CD4-positive, alpha-beta T cell treated with Interleukin-1 beta for 1 hour (primary cell): Measurements from ENCODE around the gene ZNF124.
"Not testable (repeated sequence)": the region's sequence is repeated elsewhere in the genome, so short reads cannot be mapped to it uniquely, and the experiment has no call there.

ENCODE experiments used
- DNase-seq, 2 donors: peaks; one replicate each; pipeline ENCODE4 v3.0.0-alpha.2; 2020 to 2022

Gene ZNF124

DNA sequence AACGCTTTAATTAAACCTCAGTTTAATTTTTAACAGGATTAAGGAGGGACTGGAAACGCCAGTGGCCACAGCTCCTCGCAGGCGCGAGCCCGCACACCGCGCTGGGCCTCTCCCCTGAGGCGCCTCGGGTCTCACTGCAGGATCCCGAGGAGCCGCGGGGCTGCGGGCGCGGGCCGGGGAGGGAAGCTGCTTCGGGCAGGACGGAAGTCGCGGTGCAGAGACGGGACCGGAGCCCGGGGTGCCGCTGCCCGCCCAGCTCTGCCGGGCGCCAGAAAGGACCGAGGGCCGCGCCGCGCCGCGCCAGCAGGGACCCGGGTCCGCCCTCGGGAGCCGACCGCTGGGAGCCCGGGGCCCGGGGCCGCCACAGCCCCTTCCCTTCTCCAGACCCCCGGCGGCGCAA, 377 bp downstream of the ZNF124 start:
- not testable (repeated sequence) for DNase-seq

DNA sequence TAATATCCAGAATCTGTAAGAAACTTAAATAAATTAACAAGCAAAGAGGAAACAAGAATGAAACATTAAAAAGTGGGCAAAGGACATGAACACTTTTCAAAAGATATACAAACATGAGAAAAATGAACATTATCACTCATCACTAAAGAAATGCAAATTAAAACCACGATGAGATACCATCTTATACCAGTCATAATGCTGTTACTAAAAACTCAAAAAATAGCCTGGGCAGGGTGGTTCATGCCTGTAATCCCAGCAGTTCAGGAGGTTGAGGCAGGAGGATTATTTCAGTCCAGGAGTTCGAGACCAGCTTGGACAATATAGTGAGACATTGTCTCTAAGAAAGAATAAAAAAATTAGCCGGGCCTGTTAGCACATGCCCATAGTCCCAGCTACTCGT, 6.1 kb downstream of the ZNF124 start:
- no peak for DNase-seq

DNA sequence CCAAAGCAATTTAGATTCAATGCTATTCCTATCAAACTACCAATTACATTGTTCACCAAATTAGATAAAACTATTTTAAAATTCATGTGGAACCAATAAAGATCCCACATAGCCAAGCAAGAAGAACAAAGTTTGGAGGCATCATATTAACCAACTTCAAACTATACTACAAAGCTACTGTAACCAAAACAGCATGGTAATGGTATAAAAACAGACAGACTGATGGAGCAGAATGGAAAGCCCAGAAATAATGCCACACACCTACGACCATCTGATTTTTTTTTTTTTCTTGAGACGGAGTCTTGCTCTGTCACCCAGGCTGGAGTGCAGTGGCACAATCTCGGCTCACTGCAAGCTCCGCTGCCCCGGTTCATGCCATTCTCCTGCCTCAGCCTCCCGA, 7.1 kb downstream of the ZNF124 start:
- no peak for DNase-seq

DNA sequence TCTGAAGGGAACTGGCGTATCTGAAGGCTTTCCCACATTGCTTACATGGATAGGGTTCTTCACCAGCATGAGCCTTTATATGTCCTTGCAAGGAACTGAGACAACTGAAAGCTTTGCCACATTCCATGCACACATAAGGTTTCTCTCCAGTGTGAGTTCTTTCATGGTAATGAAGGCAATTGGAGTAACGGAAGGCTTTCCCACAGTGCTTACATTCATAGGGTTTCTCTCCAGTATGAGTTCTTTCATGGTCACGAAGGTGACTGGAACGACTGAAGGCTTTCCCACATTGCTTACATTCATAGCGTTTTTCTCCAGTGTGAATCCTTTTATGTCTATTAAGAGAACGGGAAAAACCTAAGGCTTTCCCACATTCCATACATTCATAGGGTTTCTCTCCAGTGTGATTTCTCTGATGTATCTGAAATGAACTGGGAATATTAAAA, 15.0 kb downstream of the ZNF124 start:
- no peak for DNase-seq

DNA sequence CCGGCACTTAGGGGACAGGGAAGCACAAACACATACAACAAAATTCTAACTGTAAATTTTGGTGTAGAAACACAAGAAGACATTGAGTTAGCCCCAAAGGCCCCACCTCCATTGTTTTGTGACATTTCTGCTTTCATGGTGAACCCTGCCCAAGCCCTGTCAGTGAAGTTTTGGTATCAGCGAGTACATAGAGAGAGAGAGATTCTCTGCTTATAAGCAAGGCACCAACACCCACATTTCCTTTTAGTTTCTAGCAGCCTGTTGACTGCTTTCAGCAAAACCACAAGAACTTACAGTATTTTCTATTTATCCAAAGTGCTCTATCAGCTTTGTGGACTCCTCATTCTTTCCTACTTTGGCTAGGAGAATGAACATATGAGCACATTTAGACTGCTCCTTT, 24.0 kb downstream of the ZNF124 start:
- no peak for DNase-seq

DNA sequence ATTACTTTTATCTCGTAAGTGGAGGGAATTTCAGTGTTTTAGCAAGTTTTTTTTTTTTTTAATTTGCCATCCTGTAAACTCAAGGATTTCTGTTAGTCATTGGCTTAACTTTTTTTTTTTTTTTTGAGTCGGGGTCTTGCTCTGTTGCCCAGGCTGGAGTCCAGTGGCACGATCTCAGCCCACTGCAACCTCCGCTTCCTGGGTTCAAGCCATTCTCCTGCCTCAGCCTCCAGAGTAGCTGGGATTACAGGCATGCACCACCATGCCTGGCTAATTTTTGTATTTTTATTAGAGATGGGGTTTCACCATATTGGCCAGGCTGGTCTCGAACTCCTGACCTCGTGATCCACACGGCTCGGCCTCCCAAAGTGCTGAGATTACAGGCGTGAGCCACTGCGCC, 24.7 kb downstream of the ZNF124 start:
- not testable (repeated sequence) for DNase-seq

DNA sequence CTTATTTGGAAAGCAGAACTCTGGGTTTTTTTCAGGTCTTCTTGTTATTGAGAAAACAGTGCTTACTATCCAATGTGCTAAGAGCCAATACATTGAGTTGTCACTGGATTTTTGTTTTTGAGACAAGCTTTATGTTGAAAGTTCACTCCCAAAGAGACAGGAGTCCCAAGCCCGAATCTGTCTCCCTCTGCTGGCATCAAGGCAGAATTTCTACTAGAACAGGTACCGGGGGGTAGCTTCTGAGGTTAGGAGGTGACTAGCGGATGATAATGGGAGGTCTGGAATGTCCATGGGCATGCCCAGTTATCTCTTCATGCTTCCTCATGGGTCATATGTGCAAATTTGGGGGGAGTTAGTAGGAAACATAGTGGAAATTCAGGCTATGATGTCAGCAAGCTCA, 25.1 kb downstream of the ZNF124 start:
- no peak for DNase-seq

DNA sequence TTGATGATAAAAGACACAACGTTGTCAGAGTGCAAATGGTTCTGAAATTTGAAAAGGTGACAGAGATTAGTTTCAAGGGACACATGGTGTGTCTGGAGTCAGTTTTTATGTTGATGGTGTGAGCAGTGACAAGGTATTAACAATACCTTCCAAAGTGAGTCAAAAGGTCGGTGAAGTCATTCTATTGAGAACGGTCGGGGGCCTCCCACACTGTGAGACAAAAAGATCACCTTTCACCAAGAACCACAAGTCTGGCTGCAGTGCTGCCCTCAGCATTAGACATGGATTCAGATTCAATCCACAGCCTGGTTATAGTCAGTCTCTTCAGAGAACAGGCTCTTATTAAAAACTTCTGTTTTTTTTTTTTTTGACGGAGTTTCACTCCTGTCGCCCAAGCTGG, 26.5 kb downstream of the ZNF124 start:
- DNase-seq: no peak

DNA sequence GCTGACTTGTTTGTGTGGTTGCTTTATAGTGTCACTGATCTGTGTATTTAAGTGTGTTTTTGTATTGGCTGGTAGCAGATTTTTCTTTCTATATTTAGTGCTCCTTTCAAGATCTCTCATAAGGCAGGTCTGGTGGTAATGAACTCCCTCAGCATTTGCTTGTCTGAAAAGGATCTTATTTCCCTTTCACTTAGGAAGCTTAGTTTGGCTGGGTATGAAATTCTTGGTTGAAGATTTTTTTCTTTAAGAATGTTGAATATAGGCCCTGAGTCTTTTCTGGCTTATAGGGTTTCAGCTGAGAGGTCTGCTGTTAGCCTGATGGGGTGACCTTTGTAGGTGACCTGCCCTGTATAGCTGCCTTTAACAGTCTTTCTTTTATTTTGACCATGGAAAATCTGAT, 32.3 kb downstream of the ZNF124 start:
- not testable (repeated sequence) for DNase-seq

DNA sequence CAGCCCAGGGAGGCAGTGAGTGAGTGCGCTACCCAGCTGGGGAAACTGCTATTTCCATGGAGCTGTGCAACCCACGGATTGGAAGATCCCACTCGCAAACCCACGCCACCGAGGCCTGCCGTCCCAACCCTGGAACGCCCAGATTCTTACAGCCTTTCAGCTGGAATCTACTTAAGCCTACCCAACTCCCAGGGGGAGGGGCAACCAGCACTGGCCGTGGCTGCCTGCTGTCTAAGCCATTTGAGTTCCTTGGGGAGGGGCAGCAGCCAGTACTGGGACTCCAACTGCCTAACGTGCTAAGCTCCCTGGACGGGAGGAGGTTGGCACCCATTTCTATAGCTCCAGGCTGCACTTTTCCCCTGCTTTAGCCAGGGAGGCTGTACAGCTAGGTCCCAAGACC, 40.6 kb downstream of the ZNF124 start:
- no peak for DNase-seq

DNA sequence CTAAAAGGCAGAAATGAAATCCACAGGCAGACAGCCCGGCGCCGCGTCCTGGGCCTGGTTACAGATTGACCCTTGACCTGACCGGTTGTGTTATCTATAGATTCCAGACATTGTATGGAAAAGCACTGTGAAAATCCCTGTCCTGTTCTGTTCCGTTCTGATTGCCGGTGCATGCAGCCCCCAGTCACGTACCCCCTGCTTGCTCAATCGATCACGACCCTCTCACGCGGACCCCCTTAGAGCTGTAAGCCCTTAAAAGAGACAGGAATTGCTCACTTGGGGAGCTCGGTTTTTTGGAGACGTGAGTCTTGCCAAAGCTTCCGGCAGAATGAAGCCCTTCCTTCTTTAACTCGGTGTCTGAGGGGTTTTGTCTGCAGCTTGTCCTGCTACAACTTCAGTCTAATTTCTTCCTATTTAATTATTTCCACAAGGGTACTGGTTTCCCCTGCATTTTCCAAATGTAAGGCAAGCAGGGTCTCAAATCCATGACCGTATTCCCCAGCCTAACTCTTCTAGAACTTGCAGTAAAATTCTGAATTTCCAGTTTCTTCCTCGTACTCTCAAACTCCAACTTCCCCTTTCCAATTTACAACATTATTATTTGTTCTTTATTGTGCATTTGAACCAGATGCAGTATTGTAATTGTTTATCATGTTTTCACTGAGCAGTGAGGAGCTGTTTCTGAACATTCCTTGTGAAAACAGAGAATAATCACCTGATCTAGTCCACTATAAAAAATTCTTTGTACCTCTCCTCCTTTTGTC, 44.1 kb downstream of the ZNF124 start:
- not testable (repeated sequence) for DNase-seq

DNA sequence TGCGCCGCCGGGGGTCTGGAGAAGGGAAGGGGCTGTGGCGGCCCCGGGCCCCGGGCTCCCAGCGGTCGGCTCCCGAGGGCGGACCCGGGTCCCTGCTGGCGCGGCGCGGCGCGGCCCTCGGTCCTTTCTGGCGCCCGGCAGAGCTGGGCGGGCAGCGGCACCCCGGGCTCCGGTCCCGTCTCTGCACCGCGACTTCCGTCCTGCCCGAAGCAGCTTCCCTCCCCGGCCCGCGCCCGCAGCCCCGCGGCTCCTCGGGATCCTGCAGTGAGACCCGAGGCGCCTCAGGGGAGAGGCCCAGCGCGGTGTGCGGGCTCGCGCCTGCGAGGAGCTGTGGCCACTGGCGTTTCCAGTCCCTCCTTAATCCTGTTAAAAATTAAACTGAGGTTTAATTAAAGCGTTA, 45.2 kb downstream of the ZNF124 start:
- DNase-seq: not testable (repeated sequence)

DNA sequence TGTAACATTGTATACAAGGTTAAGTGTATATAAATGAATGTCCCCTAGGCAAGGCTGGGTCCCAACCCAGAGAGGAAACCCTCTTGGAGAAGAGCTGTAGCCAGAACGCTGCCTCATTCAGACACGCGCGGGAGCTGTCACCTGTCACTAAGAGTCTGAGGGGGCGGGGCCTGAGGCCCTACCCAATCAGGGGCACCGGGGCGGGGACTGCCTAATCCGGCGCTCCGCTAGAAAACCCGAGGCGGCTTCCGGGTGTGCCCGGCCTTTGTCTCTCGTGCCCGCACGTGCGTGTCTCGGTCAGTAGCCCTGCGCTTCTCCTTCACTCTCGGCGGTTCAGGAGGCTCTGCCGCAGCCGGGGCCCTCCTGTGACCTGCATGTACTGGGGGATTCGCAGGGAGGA, 45.7 kb downstream of the ZNF124 start:
- DNase-seq: not testable (repeated sequence)

DNA sequence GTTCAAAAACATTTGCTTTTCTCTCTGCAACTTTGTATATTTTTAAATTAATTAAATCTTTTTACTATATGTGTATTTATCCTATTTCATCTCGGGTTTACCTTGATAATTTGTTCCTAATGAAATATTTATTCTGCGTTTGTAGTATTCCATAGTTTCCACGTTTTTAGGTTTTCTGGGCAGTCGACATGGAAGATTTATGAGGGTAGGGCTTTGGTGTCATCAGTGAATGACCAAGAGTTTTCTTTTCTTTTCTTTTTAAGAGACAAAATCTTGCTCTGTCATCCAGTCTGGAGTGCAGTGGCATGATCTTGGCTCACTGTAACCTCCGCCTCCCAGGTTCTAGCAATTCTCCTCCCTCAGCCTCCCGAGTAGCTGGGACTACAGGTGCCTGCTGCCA, 50.4 kb downstream of the ZNF124 start:
- no peak for DNase-seq

DNA sequence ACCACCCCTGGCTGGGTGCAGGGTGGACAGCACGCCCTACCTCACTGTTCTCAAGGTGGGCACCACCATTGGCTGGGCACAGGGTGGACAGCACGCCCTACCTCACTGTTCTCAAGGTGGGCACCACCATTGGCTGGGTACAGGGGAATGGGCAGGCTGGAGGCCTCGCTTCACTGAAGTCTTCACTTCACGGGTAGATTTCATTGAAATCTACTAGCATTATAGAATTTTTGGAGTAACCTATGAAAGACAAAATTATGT, 51.5 kb downstream of the ZNF124 start:
- DNase-seq: not testable (repeated sequence)

DNA sequence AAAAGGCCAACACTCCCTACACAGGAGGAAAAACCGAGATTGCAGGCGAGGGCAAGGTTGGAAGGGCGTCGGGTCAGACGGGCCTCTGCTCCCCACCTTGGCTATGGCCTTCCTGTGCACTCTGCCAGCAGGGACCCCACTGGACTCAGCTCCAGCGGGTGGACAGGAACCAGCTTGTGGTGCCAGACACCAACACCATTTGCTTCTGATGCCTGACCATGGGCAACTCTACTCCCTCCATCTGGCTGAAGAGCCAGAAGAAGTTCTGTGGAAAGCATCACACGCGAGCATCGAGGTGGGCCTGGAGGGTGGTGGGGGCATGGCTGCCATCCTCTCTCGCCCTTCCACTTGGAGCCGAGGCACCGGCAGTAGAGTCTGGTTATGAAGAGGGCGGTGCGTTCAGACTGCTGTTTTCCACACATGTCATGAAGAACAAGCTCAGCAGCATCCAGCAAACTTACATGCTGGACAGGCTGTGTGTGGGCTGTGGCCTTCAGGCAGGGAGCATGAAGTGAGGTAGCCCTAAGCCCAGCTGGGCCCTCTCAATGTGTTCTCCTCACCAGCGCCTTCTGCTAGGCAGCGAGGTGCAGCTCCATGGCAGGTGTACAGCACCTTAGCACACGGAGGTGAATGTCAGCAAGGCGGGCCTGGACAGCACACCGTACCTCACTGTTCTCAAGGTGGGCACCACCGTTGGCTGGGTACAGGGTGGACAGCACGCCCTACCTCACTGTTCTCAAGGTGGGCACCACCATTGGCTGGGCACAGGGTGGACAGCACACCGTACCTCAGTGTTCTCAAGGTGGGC, 52.0 kb downstream of the ZNF124 start:
- DNase-seq: no peak

DNA sequence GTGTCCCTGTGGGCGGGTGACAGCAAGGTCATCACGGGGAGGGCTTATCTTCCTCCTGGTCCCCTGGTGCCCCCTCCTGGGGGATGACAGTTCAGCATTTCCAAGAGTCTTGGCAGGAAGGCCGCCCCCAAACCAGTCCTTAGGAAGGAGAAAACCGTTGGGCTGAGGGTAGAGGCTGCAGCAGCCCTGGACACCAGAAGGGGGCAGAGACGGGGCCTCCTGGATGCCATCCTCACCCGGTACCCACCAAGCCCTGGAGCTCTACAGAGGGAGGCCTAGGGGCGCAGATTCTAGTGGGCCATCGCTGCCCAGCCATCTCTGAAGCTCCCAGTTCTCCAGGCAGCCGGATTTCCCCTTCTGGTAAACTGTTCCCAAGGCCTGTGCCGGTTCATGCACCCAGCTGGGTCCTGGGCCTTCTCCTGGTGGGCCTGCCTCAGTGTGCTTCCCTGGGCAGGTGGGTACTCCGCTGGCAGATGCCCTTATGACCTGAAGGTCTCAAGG, 52.8 kb downstream of the ZNF124 start:
- peak in 1 of 2 donors; percentile 39 for DNase-seq

DNA sequence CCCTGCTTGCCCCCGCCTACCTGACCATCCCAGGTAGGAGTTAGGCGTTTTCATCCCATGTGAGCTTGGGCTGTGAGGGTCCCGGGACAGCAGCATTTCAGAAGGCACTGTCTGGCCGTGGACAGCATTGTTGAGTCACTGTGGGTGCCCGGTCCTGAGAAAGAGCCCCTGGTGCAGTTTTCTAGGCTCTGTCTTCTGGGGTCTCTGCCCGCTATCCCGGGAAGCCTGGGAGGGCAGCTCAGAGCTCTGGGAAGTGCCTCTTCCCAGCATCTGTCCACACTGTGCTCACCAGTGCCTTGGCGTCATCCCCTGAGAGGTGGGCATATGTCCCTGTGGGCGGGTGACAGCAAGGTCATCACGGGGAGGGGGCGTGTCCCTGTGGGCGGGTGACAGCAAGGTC, 56.3 kb downstream of the ZNF124 start:
- DNase-seq: no peak

DNA sequence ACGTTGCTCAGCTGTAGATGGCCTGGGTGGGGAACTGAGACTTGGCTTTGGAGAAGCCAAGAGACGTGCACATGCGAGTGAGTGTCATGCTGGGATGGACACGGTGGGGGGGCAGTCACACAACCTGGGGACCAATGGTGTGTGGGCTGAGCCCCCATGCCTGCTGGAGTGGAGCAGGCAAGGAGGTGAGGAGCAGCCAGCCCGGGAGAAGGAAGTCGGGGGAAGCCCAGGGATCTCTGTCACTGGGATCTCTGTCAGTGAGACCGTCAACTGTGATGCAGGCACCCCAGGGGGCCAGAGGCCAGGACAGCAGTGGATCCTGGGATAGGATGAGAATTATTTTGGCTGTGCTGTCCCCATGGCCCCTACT, 56.7 kb downstream of the ZNF124 start:
- DNase-seq: no peak

DNA sequence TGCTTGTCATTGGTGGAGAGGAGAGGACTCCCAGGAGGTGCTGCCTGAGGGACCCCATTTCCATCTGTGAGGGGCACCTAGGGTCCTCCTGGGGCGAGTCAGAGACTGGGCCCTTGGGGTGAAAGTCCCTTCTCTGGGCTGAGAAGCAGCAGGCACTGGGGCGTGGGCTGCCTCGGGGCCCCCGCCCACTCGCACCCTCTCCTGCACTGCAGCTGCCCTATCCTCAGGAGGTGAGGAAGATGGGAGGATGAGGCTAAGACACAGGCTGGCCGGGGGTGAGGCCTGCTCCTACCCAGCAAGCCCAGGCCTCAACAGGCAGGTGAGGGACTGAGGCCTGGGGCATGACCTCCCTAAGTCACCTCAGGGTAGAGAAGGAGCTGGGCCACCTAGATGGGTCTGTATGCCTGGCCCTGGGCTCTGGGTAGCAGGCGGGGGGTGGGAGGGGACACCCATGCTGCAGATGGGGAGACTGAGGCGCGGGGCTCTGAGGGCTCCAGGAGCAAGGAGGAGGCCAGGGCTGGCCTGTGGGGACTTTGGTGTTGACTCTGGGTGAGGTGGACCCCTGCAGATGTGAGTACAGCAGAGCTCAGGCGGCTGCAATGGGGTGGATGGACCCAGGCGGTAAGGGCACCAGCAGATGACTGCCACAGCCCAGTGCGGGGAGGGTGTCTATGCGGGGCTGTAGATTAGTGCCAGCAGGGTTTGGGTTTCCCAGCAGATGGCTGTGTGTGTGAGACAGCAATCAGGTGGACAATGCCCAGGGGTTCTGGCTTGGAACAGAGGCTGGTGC, 57.3 kb downstream of the ZNF124 start:
- no peak for DNase-seq

DNA sequence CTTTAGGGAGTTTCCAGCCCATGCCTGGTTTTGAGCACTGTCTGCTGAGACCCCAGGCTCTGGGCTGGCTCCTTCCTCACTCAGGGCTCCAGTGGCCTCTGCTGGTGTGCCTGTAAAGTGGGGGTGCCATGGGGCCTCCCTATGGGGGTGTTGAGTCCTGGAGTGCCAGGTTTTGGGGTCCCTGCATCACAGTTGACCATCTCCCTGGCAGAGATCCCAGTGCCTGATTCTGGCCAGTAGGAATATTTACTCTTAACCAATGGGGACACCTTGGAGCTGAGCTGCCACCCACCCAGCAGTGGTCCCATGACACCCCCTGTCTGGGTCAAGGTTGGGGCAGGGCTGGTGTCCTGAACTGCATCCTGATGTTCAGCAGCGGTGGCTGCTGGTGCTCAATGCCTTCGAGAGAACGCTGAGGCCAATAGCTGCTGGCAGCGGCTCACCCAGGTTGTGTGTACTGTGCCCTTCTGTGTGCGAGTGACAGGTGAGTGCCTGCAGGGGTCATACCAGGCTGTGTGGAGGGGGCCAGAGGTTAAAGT, 58.0 kb downstream of the ZNF124 start:
- DNase-seq: no peak

DNA sequence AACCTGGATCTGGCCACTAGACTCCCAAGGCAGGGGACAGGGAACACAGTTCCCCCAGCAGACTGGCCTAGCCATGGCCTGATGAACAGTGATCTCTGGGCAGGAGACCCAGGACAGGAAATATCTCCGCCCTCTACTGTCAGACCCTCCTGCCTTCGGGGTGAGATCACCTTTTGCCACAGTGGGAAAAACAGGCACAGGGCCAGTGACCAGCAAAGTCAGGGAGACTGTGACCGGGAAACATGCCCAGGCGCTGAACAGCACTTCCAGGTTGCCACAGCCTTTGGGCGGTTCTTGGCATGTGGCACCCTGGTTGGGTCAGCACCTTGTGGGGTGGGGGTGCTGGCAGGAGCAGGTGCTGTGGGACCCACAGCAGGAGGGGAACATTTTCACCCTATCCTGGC, 58.7 kb downstream of the ZNF124 start:
- DNase-seq: no peak

DNA sequence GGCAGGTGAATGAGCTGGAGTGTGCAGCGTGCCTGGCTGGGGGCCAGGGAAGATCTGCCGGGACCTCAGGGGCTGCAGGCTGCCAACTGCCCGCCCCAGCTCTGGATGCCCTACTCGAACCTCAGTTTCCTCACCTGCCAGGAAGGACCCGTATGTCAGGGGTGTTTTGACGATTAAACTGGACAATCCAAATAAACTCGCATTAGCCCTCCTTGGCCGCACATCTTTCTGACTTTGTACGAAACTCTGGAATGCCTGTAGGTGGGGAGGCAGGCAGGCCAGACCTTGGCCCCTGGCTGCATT, 59.4 kb downstream of the ZNF124 start:
- no peak for DNase-seq
